ENCODE measurements around the gene CBL.

DNA sequence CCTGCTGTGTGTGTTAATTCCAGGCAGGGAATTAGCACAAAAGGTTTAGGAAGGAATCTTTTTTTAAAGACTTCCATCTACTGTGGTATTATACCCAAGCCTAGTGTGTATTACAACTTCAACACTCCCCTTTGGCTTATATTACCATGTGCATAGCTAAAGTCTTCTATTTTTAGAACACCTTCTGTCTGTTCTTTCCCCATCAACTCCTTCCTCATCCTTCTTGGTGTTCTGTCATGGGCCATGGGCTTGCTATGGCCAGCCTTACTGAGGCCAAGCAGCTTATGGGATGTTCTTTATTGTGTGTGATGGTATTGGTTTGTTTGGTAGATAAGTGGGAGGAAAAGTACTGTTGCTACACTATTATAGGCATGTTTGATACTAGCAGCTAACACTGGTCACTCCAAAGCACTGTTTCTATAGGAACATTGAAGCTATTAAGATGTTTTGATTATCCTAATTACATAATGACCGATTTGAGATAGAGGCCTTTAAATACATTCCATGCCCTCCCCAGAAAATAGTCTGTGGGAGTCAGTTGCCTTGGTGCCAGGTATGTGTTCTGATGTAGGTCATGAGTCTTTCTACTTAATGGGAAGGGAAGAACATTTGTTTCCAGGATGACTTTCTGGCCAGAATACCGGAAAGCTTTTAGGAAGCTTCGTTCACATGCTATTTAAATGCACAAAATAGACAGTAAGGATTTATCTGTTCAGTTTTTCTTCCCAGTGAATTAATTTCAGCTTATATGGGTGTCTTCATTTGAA, 94.2 kb downstream of the CBL start:
- no peak for TF ChIP-seq CTCF (IDR thresholded peaks at IDR 0.05)
- no peak for TF ChIP-seq ZFX (IDR thresholded peaks at IDR 0.05; ENCODE audit: borderline replicate concordance)
